OCI-LY3 (cell line): ENCODE data around the gene THEMIS2.

Experiments
- H2AFZ ChIP-seq: fragments of 200-600, 300-600 bp; shearing (Covaris generic); 2 replicates; pipeline ENCODE4 v1.6.0; 2014; ENCODE audit warnings: antibody characterized with exemption, low read depth, low read length
- H3K27ac ChIP-seq: fragments of 200-600, 300-600 bp; sonication (generic); 2 replicates; pipeline ENCODE4 v1.5.1; 2014; ENCODE audit warnings: mild to moderate bottlenecking, low read length, moderate library complexity, mixed read lengths
- H3K27me3 ChIP-seq: fragments of 200-600, 300-600 bp; sonication (generic); 2 replicates; pipeline ENCODE4 v1.6.1; 2014; ENCODE audit warnings: low read depth, low read length, mixed read lengths
- H3K36me3 ChIP-seq: fragments of 200-600, 300-600 bp; sonication (generic); replicated peaks from 2 replicates; pipeline ENCODE3; 2014; ENCODE audit warnings: low read depth, low read length, mixed read lengths
- H3K4me1 ChIP-seq: fragments of 300-600, 200-600 bp; sonication (generic); 2 replicates; pipeline ENCODE4 v1.6.1; 2014; ENCODE audit warnings: low read length, mixed read lengths
- H3K4me2 ChIP-seq: fragments of 200-600, 300-600 bp; sonication (generic); 2 replicates; pipeline ENCODE4 v1.6.1; 2014; ENCODE audit warnings: low read length, mixed read lengths
- H3K4me3 ChIP-seq: fragments of 300-600, 200-600 bp; sonication (generic); 2 replicates; pipeline ENCODE4 v1.5.1; 2014; ENCODE audit warnings: antibody characterized with exemption, mild to moderate bottlenecking, low read length, moderate library complexity
- H3K79me2 ChIP-seq: fragments of 300-600, 200-600 bp; shearing (Covaris generic); 2 replicates; pipeline ENCODE4 v1.6.1; 2014; ENCODE audit warnings: mild to moderate bottlenecking, low read length, mixed read lengths
- H3K9ac ChIP-seq: fragments of 300-600, 200-600 bp; shearing (Covaris generic); 2 replicates; pipeline ENCODE4 v1.6.0; 2014; ENCODE audit warnings: mild to moderate bottlenecking, low read length, moderate library complexity
- H3K9me3 ChIP-seq: fragments of 200-600, 300-600 bp; shearing (Covaris generic); 2 replicates; pipeline ENCODE4 v1.6.1; 2014; ENCODE audit warnings: low read length, mixed read lengths; ENCODE audit not compliant: insufficient read depth
- H4K20me1 ChIP-seq: fragments of 200-600, 300-600 bp; sonication (generic); 2 replicates; pipeline ENCODE4 v1.6.1; 2016; ENCODE audit warnings: low read length, mixed read lengths; ENCODE audit not compliant: insufficient read depth
- EZH2phosphoT487 ChIP-seq: fragments of 200-600 bp; shearing (Covaris generic); IDR thresholded peaks from 2 replicates; pipeline ENCODE4 v1.6.1; 2018; ENCODE audit warnings: antibody characterized with exemption, mixed run types, low read depth
- TF ChIP-seq, protein P1 (sequence below): fragments of 200-600, 300-600 bp; sonication (generic); IDR thresholded peaks from 2 replicates; pipeline ENCODE4 v1.5.1; 2014; ENCODE audit warnings: antibody characterized with exemption, low read length, low read depth

THEMIS2 gene

GRCh38 chr1:27886353-27886679 lies 14.0 kb downstream of the THEMIS2 start:
- Histone ChIP-seq H4K20me1 (no peaks in the 10 kb centered on the region), H2AFZ (no peak overlapping the region), H3K4me1 (peaks cover 37% of the 10 kb centered on the region), H3K4me3 (no peak overlapping the region), H3K4me2 (no peak overlapping the region), H3K27ac (no peak overlapping the region), H3K9me3 (no peaks in the 10 kb centered on the region), H3K36me3 (peaks cover 5% of the 10 kb centered on the region), H3K9ac (no peak overlapping the region), H3K27me3 (no peaks in the 10 kb centered on the region), H3K79me2 (no peaks in the 10 kb centered on the region)
- TF ChIP-seq, protein P1, sequence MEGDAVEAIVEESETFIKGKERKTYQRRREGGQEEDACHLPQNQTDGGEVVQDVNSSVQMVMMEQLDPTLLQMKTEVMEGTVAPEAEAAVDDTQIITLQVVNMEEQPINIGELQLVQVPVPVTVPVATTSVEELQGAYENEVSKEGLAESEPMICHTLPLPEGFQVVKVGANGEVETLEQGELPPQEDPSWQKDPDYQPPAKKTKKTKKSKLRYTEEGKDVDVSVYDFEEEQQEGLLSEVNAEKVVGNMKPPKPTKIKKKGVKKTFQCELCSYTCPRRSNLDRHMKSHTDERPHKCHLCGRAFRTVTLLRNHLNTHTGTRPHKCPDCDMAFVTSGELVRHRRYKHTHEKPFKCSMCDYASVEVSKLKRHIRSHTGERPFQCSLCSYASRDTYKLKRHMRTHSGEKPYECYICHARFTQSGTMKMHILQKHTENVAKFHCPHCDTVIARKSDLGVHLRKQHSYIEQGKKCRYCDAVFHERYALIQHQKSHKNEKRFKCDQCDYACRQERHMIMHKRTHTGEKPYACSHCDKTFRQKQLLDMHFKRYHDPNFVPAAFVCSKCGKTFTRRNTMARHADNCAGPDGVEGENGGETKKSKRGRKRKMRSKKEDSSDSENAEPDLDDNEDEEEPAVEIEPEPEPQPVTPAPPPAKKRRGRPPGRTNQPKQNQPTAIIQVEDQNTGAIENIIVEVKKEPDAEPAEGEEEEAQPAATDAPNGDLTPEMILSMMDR = no peak

DNA sequence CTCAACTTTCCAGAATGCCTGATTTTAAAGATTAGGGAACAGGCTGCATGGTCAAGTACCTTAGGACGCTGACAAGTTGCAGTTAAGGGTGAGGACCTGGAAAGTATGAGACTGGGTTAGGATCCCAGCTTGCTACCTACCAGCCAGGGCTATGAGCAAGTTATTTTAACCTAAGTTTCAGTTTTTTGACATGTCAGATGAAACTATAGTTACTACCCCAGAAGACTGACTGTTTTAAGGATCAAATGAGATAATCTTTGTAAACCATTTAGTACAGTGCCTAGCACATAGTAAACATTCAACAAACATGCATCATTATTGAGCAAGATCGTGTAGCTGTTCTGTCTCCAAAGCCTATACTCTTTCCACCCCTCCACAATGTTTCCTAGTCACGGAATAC lies 14.4 kb downstream of the THEMIS2 start:
- Histone ChIP-seq H3K9ac (no peak overlapping the region), H3K4me1 (peaks cover 41% of the 10 kb centered on the region), H3K36me3 (peaks cover 7% of the 10 kb centered on the region), H3K27me3 (no peaks in the 10 kb centered on the region), H3K4me3 (no peak overlapping the region), H3K9me3 (no peaks in the 10 kb centered on the region), H3K4me2 (no peak overlapping the region), H3K79me2 (no peaks in the 10 kb centered on the region), H2AFZ (no peak overlapping the region), H4K20me1 (0 out of 2 replicates have a peak, but pooled peaks cover under 1% of the 10 kb centered on the region), H3K27ac (0 out of 2 replicates have a peak overlapping the region, but pooled peaks have one; percentile 21)
- TF ChIP-seq, protein P1 = no peak
- no peak for TF ChIP-seq EZH2phosphoT487

GRCh38 chr1:27887215-27888021 lies 15.1 kb downstream of the THEMIS2 start:
- peak overlapping the region; percentile 22; the same call in 1 of the 2 replicates for H3K4me2 ChIP-seq
- no peak overlapping the region for H3K4me3 ChIP-seq
- no peak overlapping the region for H3K9ac ChIP-seq
- peaks cover 48% of the 10 kb centered on the region for H3K4me1 ChIP-seq
- no peaks in the 10 kb centered on the region for H3K9me3 ChIP-seq
- peaks cover 13% of the 10 kb centered on the region for H3K36me3 ChIP-seq
- peak overlapping the region; percentile 21 for H3K27ac ChIP-seq
- no peak for TF ChIP-seq EZH2phosphoT487
- TF ChIP-seq, protein P1 = no peak
- no peaks in the 10 kb centered on the region for H3K27me3 ChIP-seq
- no peak overlapping the region for H2AFZ ChIP-seq
- H3K79me2 ChIP-seq = no peaks in the 10 kb centered on the region
- H4K20me1 ChIP-seq = 0 out of 2 replicates have a peak, but pooled peaks cover 3% of the 10 kb centered on the region

DNA sequence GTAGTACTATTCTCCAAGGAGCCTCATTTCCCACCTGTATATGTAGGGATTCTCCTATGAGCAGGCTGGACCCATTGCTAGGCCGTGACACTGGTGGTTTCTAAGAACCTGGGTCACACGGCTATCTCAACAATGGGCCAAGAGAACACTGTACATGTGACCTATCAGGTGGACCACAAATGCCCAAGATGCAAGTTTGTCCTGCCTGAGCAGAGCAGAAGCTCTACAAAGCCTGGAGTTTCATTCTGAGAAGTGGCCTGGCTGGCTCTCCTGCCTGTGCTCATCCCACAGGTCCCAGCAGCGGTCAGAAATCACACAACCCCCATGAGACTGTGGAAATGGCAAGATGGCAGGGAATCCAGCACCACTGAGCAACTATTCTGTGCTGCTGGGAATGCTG lies 17.2 kb downstream of the THEMIS2 start:
- Histone ChIP-seq H3K4me1 (peaks cover 47% of the 10 kb centered on the region), H3K79me2 (no peaks in the 10 kb centered on the region), H3K4me2 (no peak overlapping the region), H3K9ac (no peak overlapping the region), H3K27me3 (no peaks in the 10 kb centered on the region), H3K9me3 (no peaks in the 10 kb centered on the region), H4K20me1 (0 out of 2 replicates have a peak, but pooled peaks cover 3% of the 10 kb centered on the region), H3K27ac (no peak overlapping the region), H3K36me3 (peaks cover 26% of the 10 kb centered on the region), H2AFZ (no peak overlapping the region), H3K4me3 (no peak overlapping the region)
- TF ChIP-seq EZH2phosphoT487 = no peak
- TF ChIP-seq, protein P1 = no peak
